GM12878 (cell line): ENCODE results near the gene SPHK2. TPM values are rescaled to one million over a fixed set of nuclear protein-coding genes. Genes with fewer than 3 reads are reported as not detected.

Experiments
- polyA plus RNA-seq, 11 experiments: library from polyadenylated mRNA; depleted of rRNA in 4 of 11; unstranded in 6 of 11; stranded (reverse) in 5 of 11; fragments of >200 nt; fragmentation: Nextera tagmentation in 4 of 11; fragmentation: Illumina TruSeq in 1 of 11; extraction: Ambion mirVana in 4 of 11; extraction: Trizol in 1 of 11; gene quantifications; 1 replicate in 1 of 11; 2 replicates in 10 of 11; pipeline versions ENCODE4 v1.2.1 to v1.2.3, GENCODE V29; 2011 to 2016; ENCODE audit warnings: inconsistent platforms in 2 of 11, missing spikeins in 2 of 11, low read depth in 1 of 11
- total RNA-seq, 4 experiments: library from RNA; depleted of rRNA in 3 of 4; stranded (reverse); fragments of >200 nt in 3 of 4; fragmentation: Illumina TruSeq in 1 of 4; extraction: Trizol in 1 of 4; gene quantifications; 2 replicates each; pipeline versions ENCODE4 v1.2.1 to v1.2.3, GENCODE V29; 2013 to 2021

SPHK2 gene
- total and polyA plus RNA-seq, 10 of the 15 experiments (the other 5 are each of a cell fraction or from before 2014, with no cell fraction given) = 0.37 to 40.5 (median 11.2) TPM

Other genes starting within 250 kb of the SPHK2 start
Only the 7 nearest of the 22 such genes appear.
- not detected in 2 replicates for gene SULT2B1, start 67.3 kb upstream of the SPHK2 start, total RNA-seq (2014; rRNA removed)
- not detected in 2 replicates for gene SULT2B1, start 67.3 kb upstream of the SPHK2 start, total RNA-seq (2014; rRNA removed; fragmentation: Illumina TruSeq; extraction: Trizol)
- gene SULT2B1, start 67.3 kb upstream of the SPHK2 start, total RNA-seq (2021) = 0.16 TPM in 1 of 2 replicates, not detected in the other
- not detected in 2 replicates for gene SULT2B1, start 67.3 kb upstream of the SPHK2 start, polyA plus RNA-seq (2011; rRNA removed)
- gene SULT2B1, start 67.3 kb upstream of the SPHK2 start, polyA plus RNA-seq (2014; fragmentation: Illumina TruSeq; extraction: Trizol) = not detected in 2 replicates
- not detected for gene SULT2B1, start 67.3 kb upstream of the SPHK2 start, polyA plus RNA-seq (2014; fragmentation: Nextera tagmentation; extraction: Ambion mirVana)
- gene SULT2B1, start 67.3 kb upstream of the SPHK2 start, polyA plus RNA-seq (2014; rRNA removed) = 0.23 TPM in 1 of 2 replicates, not detected in the other
- under 1 TPM; 0.11 to 0.14 TPM for gene SULT2B1, start 67.3 kb upstream of the SPHK2 start, polyA plus RNA-seq (2016; fragmentation: Nextera tagmentation; extraction: Ambion mirVana)
- not detected in 2 replicates for gene SPACA4, start 12.8 kb upstream of the SPHK2 start, total RNA-seq (2014; rRNA removed)
- gene SPACA4, start 12.8 kb upstream of the SPHK2 start, total RNA-seq (2014; rRNA removed; fragmentation: Illumina TruSeq; extraction: Trizol) = not detected in 2 replicates
- gene SPACA4, start 12.8 kb upstream of the SPHK2 start, total RNA-seq (2021) = not detected in 2 replicates
- not detected in 2 replicates for gene SPACA4, start 12.8 kb upstream of the SPHK2 start, polyA plus RNA-seq (2011; rRNA removed)
- not detected in 2 replicates for gene SPACA4, start 12.8 kb upstream of the SPHK2 start, polyA plus RNA-seq (2014; fragmentation: Illumina TruSeq; extraction: Trizol)
- gene SPACA4, start 12.8 kb upstream of the SPHK2 start, polyA plus RNA-seq (2014; fragmentation: Nextera tagmentation; extraction: Ambion mirVana) = not detected
- not detected in 2 replicates for gene SPACA4, start 12.8 kb upstream of the SPHK2 start, polyA plus RNA-seq (2014; rRNA removed)
- gene SPACA4, start 12.8 kb upstream of the SPHK2 start, polyA plus RNA-seq (2016; fragmentation: Nextera tagmentation; extraction: Ambion mirVana) = not detected
- gene FAM83E, start 4.4 kb upstream of the SPHK2 start, total RNA-seq (2014; rRNA removed) = 0.44 and 1.6 TPM in 2 replicates
- gene FAM83E, start 4.4 kb upstream of the SPHK2 start, total RNA-seq (2014; rRNA removed; fragmentation: Illumina TruSeq; extraction: Trizol) = 0.31 and 0.88 TPM in 2 replicates
- 1.3 and 2.5 TPM in 2 replicates for gene FAM83E, start 4.4 kb upstream of the SPHK2 start, total RNA-seq (2021)
- 0.10 and 0.29 TPM in 2 replicates for gene FAM83E, start 4.4 kb upstream of the SPHK2 start, polyA plus RNA-seq (2011; rRNA removed)
- gene FAM83E, start 4.4 kb upstream of the SPHK2 start, polyA plus RNA-seq (2014; fragmentation: Illumina TruSeq; extraction: Trizol) = not detected in 2 replicates
- gene FAM83E, start 4.4 kb upstream of the SPHK2 start, polyA plus RNA-seq (2014; fragmentation: Nextera tagmentation; extraction: Ambion mirVana) = not detected
- 0.35 and 0.72 TPM in 2 replicates for gene FAM83E, start 4.4 kb upstream of the SPHK2 start, polyA plus RNA-seq (2014; rRNA removed)
- under 1 TPM in 1 of 2 experiments, not detected in 1; 0.14 TPM for gene FAM83E, start 4.4 kb upstream of the SPHK2 start, polyA plus RNA-seq (2016; fragmentation: Nextera tagmentation; extraction: Ambion mirVana)
- gene RPL18, start 328 bp upstream of the SPHK2 start, total RNA-seq (2014; rRNA removed) = 3,864 and 4,267 TPM in 2 replicates
- gene RPL18, start 328 bp upstream of the SPHK2 start, total RNA-seq (2014; rRNA removed; fragmentation: Illumina TruSeq; extraction: Trizol) = 2,138 and 2,306 TPM in 2 replicates
- 2,548 and 2,593 TPM in 2 replicates for gene RPL18, start 328 bp upstream of the SPHK2 start, total RNA-seq (2021)
- gene RPL18, start 328 bp upstream of the SPHK2 start, polyA plus RNA-seq (2011; rRNA removed) = 786 and 1,901 TPM in 2 replicates
- gene RPL18, start 328 bp upstream of the SPHK2 start, polyA plus RNA-seq (2014; fragmentation: Illumina TruSeq; extraction: Trizol) = 1,711 and 2,137 TPM in 2 replicates
- gene RPL18, start 328 bp upstream of the SPHK2 start, polyA plus RNA-seq (2014; fragmentation: Nextera tagmentation; extraction: Ambion mirVana) = 100 to 1,000 TPM; 393 to 844 TPM
- 3,670 and 3,986 TPM in 2 replicates for gene RPL18, start 328 bp upstream of the SPHK2 start, polyA plus RNA-seq (2014; rRNA removed)
- gene RPL18, start 328 bp upstream of the SPHK2 start, polyA plus RNA-seq (2016; fragmentation: Nextera tagmentation; extraction: Ambion mirVana) = 1,000 to 10,000 TPM; 1,291 to 1,299 TPM
- gene DBP, start 17.9 kb downstream of the SPHK2 start, total RNA-seq (2014; rRNA removed) = 10.5 and 10.6 TPM in 2 replicates
- gene DBP, start 17.9 kb downstream of the SPHK2 start, total RNA-seq (2014; rRNA removed; fragmentation: Illumina TruSeq; extraction: Trizol) = 7.0 and 8.1 TPM in 2 replicates
- gene DBP, start 17.9 kb downstream of the SPHK2 start, total RNA-seq (2021) = 6.7 and 7.3 TPM in 2 replicates
- gene DBP, start 17.9 kb downstream of the SPHK2 start, polyA plus RNA-seq (2011; rRNA removed) = 6.0 and 9.8 TPM in 2 replicates
- 5.0 and 5.1 TPM in 2 replicates for gene DBP, start 17.9 kb downstream of the SPHK2 start, polyA plus RNA-seq (2014; fragmentation: Illumina TruSeq; extraction: Trizol)
- 1 to 10 TPM; 2.0 to 2.6 TPM for gene DBP, start 17.9 kb downstream of the SPHK2 start, polyA plus RNA-seq (2014; fragmentation: Nextera tagmentation; extraction: Ambion mirVana)
- 9.4 and 9.7 TPM in 2 replicates for gene DBP, start 17.9 kb downstream of the SPHK2 start, polyA plus RNA-seq (2014; rRNA removed)
- gene DBP, start 17.9 kb downstream of the SPHK2 start, polyA plus RNA-seq (2016; fragmentation: Nextera tagmentation; extraction: Ambion mirVana) = 1 to 10 TPM; 4.0 to 7.1 TPM
- gene CA11, start 26.7 kb downstream of the SPHK2 start, total RNA-seq (2014; rRNA removed) = 3.5 and 5.5 TPM in 2 replicates
- gene CA11, start 26.7 kb downstream of the SPHK2 start, total RNA-seq (2014; rRNA removed; fragmentation: Illumina TruSeq; extraction: Trizol) = 1.8 and 2.3 TPM in 2 replicates
- 3.3 and 3.9 TPM in 2 replicates for gene CA11, start 26.7 kb downstream of the SPHK2 start, total RNA-seq (2021)
- 1.2 and 1.7 TPM in 2 replicates for gene CA11, start 26.7 kb downstream of the SPHK2 start, polyA plus RNA-seq (2011; rRNA removed)
- gene CA11, start 26.7 kb downstream of the SPHK2 start, polyA plus RNA-seq (2014; fragmentation: Illumina TruSeq; extraction: Trizol) = 1.9 TPM in 2 replicates
- gene CA11, start 26.7 kb downstream of the SPHK2 start, polyA plus RNA-seq (2014; fragmentation: Nextera tagmentation; extraction: Ambion mirVana) = 1 to 10 TPM; 5.4 to 7.5 TPM
- 1.8 and 2.7 TPM in 2 replicates for gene CA11, start 26.7 kb downstream of the SPHK2 start, polyA plus RNA-seq (2014; rRNA removed)
- 1 to 10 TPM; 1.9 to 2.6 TPM for gene CA11, start 26.7 kb downstream of the SPHK2 start, polyA plus RNA-seq (2016; fragmentation: Nextera tagmentation; extraction: Ambion mirVana)
- not detected in 2 replicates for gene NTN5, start 53.5 kb downstream of the SPHK2 start, total RNA-seq (2014; rRNA removed)
- gene NTN5, start 53.5 kb downstream of the SPHK2 start, total RNA-seq (2014; rRNA removed; fragmentation: Illumina TruSeq; extraction: Trizol) = not detected in 2 replicates
- not detected in 2 replicates for gene NTN5, start 53.5 kb downstream of the SPHK2 start, total RNA-seq (2021)
- gene NTN5, start 53.5 kb downstream of the SPHK2 start, polyA plus RNA-seq (2011; rRNA removed) = 0.07 TPM in 1 of 2 replicates, not detected in the other
- not detected in 2 replicates for gene NTN5, start 53.5 kb downstream of the SPHK2 start, polyA plus RNA-seq (2014; fragmentation: Illumina TruSeq; extraction: Trizol)
- gene NTN5, start 53.5 kb downstream of the SPHK2 start, polyA plus RNA-seq (2014; fragmentation: Nextera tagmentation; extraction: Ambion mirVana) = not detected
- 0.22 and 0.23 TPM in 2 replicates for gene NTN5, start 53.5 kb downstream of the SPHK2 start, polyA plus RNA-seq (2014; rRNA removed)
- not detected for gene NTN5, start 53.5 kb downstream of the SPHK2 start, polyA plus RNA-seq (2016; fragmentation: Nextera tagmentation; extraction: Ambion mirVana)